ENCODE results near the gene SEPTIN12. TPM values are rescaled to one million over a fixed set of nuclear protein-coding genes. Genes with fewer than 3 reads are reported as not detected.
A peak's percentile ranks its signal among the peaks of the same experiment; 100 is the strongest.

SEPTIN12 gene
- total RNA-seq, 2 donors from 2014 or later, result not detected

GRCh38 chr16:4749700-4750257, 38.4 kb downstream of the SEPTIN12 start:
- no peak for DNase-seq
- no peak overlapping the region for H3K27ac ChIP-seq
- intact Hi-C loops (cut with DNase I), result no loop called here
- peaks cover 4% of the 10 kb centered on the region for H3K36me3 ChIP-seq
- no peak overlapping the region for H3K4me3 ChIP-seq
- no peaks in the 10 kb centered on the region for H3K9me3 ChIP-seq
- TF ChIP-seq CTCF (IDR thresholded peaks at IDR 0.05), result no peak
- no peaks in the 10 kb centered on the region for H3K4me1 ChIP-seq
- H3K27me3 ChIP-seq, result no peaks in the 10 kb centered on the region
- H3K9ac ChIP-seq (ENCODE audit: low read depth in 2 of 2, low read length in 2 of 2), result no peak overlapping the region

GRCh38 chr16:4748682-4749411, 39.3 kb downstream of the SEPTIN12 start:
- Histone ChIP-seq H3K9ac (ENCODE audit: low read depth in 2 of 2, low read length in 2 of 2) (no peak overlapping the region), H3K4me1 (no peaks in the 10 kb centered on the region), H3K36me3 (peaks cover 4% of the 10 kb centered on the region), H3K27me3 (no peaks in the 10 kb centered on the region), H3K27ac (no peak overlapping the region), H3K9me3 (no peaks in the 10 kb centered on the region), H3K4me3 (no peak overlapping the region)
- no peak for TF ChIP-seq CTCF (IDR thresholded peaks at IDR 0.05)
- intact Hi-C loops (cut with DNase I), result no loop called here
- no peak for DNase-seq

GRCh38 chr16:4747906-4748681, 40.1 kb downstream of the SEPTIN12 start:
- no peaks in the 10 kb centered on the region for H3K27me3 ChIP-seq
- no peak overlapping the region for H3K4me3 ChIP-seq
- H3K9me3 ChIP-seq, result no peaks in the 10 kb centered on the region
- TF ChIP-seq CTCF (IDR thresholded peaks at IDR 0.05), result no peak
- intact Hi-C loops (cut with DNase I), result no loop called here
- H3K9ac ChIP-seq (ENCODE audit: low read depth in 2 of 2, low read length in 2 of 2), result no peak overlapping the region
- no peak for DNase-seq
- peaks cover 4% of the 10 kb centered on the region for H3K36me3 ChIP-seq
- no peak overlapping the region for H3K27ac ChIP-seq
- no peaks in the 10 kb centered on the region for H3K4me1 ChIP-seq

GRCh38 chr16:4746991-4747574, 41.1 kb downstream of the SEPTIN12 start:
- H3K27ac ChIP-seq, result no peak overlapping the region
- no peak for TF ChIP-seq CTCF (IDR thresholded peaks at IDR 0.05)
- H3K9me3 ChIP-seq, result no peaks in the 10 kb centered on the region
- peak overlapping the region in 1 of 2 donors; percentile 43 for H3K9ac ChIP-seq (ENCODE audit: low read depth in 2 of 2, low read length in 2 of 2)
- H3K36me3 ChIP-seq, result peaks cover 4% of the 10 kb centered on the region
- H3K27me3 ChIP-seq, result no peaks in the 10 kb centered on the region
- intact Hi-C loops (cut with DNase I), result no loop called here
- no peak for DNase-seq
- no peaks in the 10 kb centered on the region for H3K4me1 ChIP-seq
- H3K4me3 ChIP-seq, result no peak overlapping the region

GRCh38 chr16:4746215-4746614, 41.9 kb downstream of the SEPTIN12 start:
- no peak for TF ChIP-seq CTCF (IDR thresholded peaks at IDR 0.05)
- Histone ChIP-seq H3K9me3 (no peaks in the 10 kb centered on the region), H3K36me3 (peaks cover 4% of the 10 kb centered on the region), H3K9ac (ENCODE audit: low read depth in 2 of 2, low read length in 2 of 2) (no peak overlapping the region), H3K4me1 (no peaks in the 10 kb centered on the region), H3K27ac (no peak overlapping the region), H3K27me3 (no peaks in the 10 kb centered on the region), H3K4me3 (no peak overlapping the region)
- DNase-seq, result no peak
- intact Hi-C loops (cut with DNase I), result no loop called here

All from colonic mucosa (tissue), 4 donors.